IMR-90 (cell line): ENCODE measurements around the gene CDKN1A. TPM values are rescaled to one million over a fixed set of nuclear protein-coding genes. Genes with fewer than 3 reads are reported as not detected.
A peak's percentile ranks its signal among the peaks of the same experiment; 100 is the strongest.

Source experiments
- ATAC-seq: fragments of 200-7000 bp; cut with Tn5 transposase; 2 replicates; pipeline ENCODE4 v1.9.1; 2020; ENCODE audit warnings: low read depth, mild to moderate bottlenecking, moderate library complexity
- BruUV-seq: library from RNA; stranded (reverse); fragments of 400-500 nt; replicated peaks from 2 replicates; lab custom pipeline; 2021; lab: Mats Ljungman, UMichigan
- CTCF ChIA-PET: fragments of 300-600 bp; formaldehyde crosslinking; extraction: SDS; loops from one replicate; lab custom pipeline; 2021; ENCODE audit warnings: antibody characterized with exemption; lab: Yijun Ruan, JAX
- POLR2A ChIA-PET: fragments of 300-600 bp; sonication (Branson Sonifier 250); formaldehyde crosslinking; loops from one replicate; lab custom pipeline; 2022; ENCODE audit warnings: antibody characterized with exemption; ENCODE audit not compliant: unreplicated experiment; lab: Charles Lee
- DNase-seq: peaks from one replicate; pipeline ENCODE4 v3.0.0; 2013
- H2AFZ ChIP-seq: replicated peaks from 2 replicates; pipeline ENCODE3; 2013; ENCODE audit warnings: low read length, mild to moderate bottlenecking; ENCODE audit not compliant: poor library complexity
- H2AK5ac ChIP-seq: 2 replicates; pipeline ENCODE4 v1.6.1; 2013; ENCODE audit warnings: low read depth, low read length, inconsistent platforms
- H2AK9ac ChIP-seq: replicated peaks from 2 replicates; pipeline ENCODE3; 2013; ENCODE audit warnings: mild to moderate bottlenecking, low read depth, low read length, moderate library complexity; ENCODE audit not compliant: poor library complexity
- H2BK120ac ChIP-seq: 2 replicates; pipeline ENCODE4 v1.6.1; 2013; ENCODE audit warnings: low read depth, low read length, inconsistent platforms
- H2BK15ac ChIP-seq: 3 replicates; pipeline ENCODE4 v1.6.1; 2013; ENCODE audit warnings: low read depth, low read length, inconsistent platforms
- H2BK20ac ChIP-seq: 2 replicates; pipeline ENCODE4 v1.6.1; 2013; ENCODE audit warnings: low read depth, mild to moderate bottlenecking, inconsistent platforms, low read length, moderate library complexity
- H2BK5ac ChIP-seq: 2 replicates; pipeline ENCODE4 v1.6.1; 2013; ENCODE audit warnings: mild to moderate bottlenecking, low read depth, low read length, inconsistent platforms; ENCODE audit not compliant: poor library complexity, severe bottlenecking
- H3K14ac ChIP-seq: replicated peaks from 2 replicates; pipeline ENCODE4 v1.6.1; 2013; ENCODE audit warnings: low read depth, low read length, inconsistent platforms
- H3K18ac ChIP-seq: 2 replicates; pipeline ENCODE4 v1.6.1; 2013; ENCODE audit warnings: low read depth, low read length, control low read depth
- H3K23ac ChIP-seq: 2 replicates; pipeline ENCODE4 v1.6.1; 2013; ENCODE audit warnings: low read depth, low read length, inconsistent platforms
- H3K27ac ChIP-seq: 2 replicates; pipeline ENCODE4 v1.5.1; 2013; ENCODE audit warnings: mild to moderate bottlenecking, control low read depth, low read length; ENCODE audit not compliant: insufficient read depth
- H3K27me3 ChIP-seq: 2 replicates; pipeline ENCODE4 v1.6.1; 2013; ENCODE audit warnings: low read length; ENCODE audit not compliant: control insufficient read depth, insufficient read depth
- H3K36me3 ChIP-seq: 2 replicates; pipeline ENCODE4 v1.6.1; 2013; ENCODE audit warnings: low read length, mixed read lengths; ENCODE audit not compliant: control insufficient read depth, insufficient read depth
- H3K4ac ChIP-seq: 2 replicates; pipeline ENCODE4 v1.6.1; 2013; ENCODE audit warnings: low read depth, low read length, inconsistent platforms
- H3K4me1 ChIP-seq: 2 replicates; pipeline ENCODE4 v1.6.1; 2013; ENCODE audit warnings: low read length, mixed read lengths; ENCODE audit not compliant: control insufficient read depth, insufficient read depth
- H3K4me2 ChIP-seq: 2 replicates; pipeline ENCODE4 v1.6.1; 2013; ENCODE audit warnings: low read depth, mild to moderate bottlenecking, control low read depth, low read length, moderate library complexity
- H3K4me3 ChIP-seq: 2 replicates; pipeline ENCODE4 v1.5.1; 2013; ENCODE audit warnings: low read depth, mild to moderate bottlenecking, control low read depth, low read length, moderate library complexity; ENCODE audit not compliant: insufficient read depth
- H3K56ac ChIP-seq: 2 replicates; pipeline ENCODE4 v1.6.1; 2013; ENCODE audit warnings: low read length, inconsistent platforms; ENCODE audit not compliant: insufficient read depth; ENCODE audit errors: extremely low read depth
- H3K79me1 ChIP-seq, 2 experiments: 2 replicates each; pipeline ENCODE4 v1.6.1; 2013; ENCODE audit warnings: low read length in 2 of 2, inconsistent platforms in 1 of 2, low read depth in 1 of 2
- H3K9ac ChIP-seq: 2 replicates; pipeline ENCODE4 v1.6.1; 2013; ENCODE audit warnings: low read depth, low read length, control low read depth
- H3K9me1 ChIP-seq: 2 replicates; pipeline ENCODE4 v1.6.1; 2013; ENCODE audit warnings: low read length, inconsistent platforms; ENCODE audit not compliant: insufficient read depth
- H3K9me3 ChIP-seq: 2 replicates; pipeline ENCODE4 v1.6.1; 2013; ENCODE audit warnings: low read length; ENCODE audit not compliant: control insufficient read depth, insufficient read depth
- H4K20me1 ChIP-seq: 2 replicates; pipeline ENCODE4 v1.6.1; 2013; ENCODE audit warnings: low read length, inconsistent platforms; ENCODE audit not compliant: insufficient read depth
- H4K5ac ChIP-seq: 2 replicates; pipeline ENCODE4 v1.6.1; 2013; ENCODE audit warnings: mild to moderate bottlenecking, low read depth, low read length, control low read depth
- H4K8ac ChIP-seq, 2 experiments: 2 replicates each; pipeline ENCODE4 v1.6.1; 2013; ENCODE audit warnings: low read depth in 2 of 2, low read length in 2 of 2, control low read depth in 1 of 2, inconsistent platforms in 1 of 2
- H4K91ac ChIP-seq: 2 replicates; pipeline ENCODE4 v1.6.1; 2013; ENCODE audit warnings: low read depth, low read length, inconsistent platforms; ENCODE audit not compliant: insufficient read depth
- CEBPB ChIP-seq: IDR thresholded peaks from 2 replicates; pipeline ENCODE4 v1.6.1; 2012; ENCODE audit warnings: low read depth, low read length, improper control_type of control experiment
- CHD1 ChIP-seq: IDR thresholded peaks from 2 replicates; pipeline ENCODE4 v1.6.1; 2012; ENCODE audit warnings: low read depth, low read length, improper control_type of control experiment
- FOS ChIP-seq: fragments of 150-350 bp; IDR thresholded peaks from 2 replicates; pipeline ENCODE4 v1.6.1; 2016; ENCODE audit warnings: low read depth, low read length
- MAFK ChIP-seq: IDR thresholded peaks from 2 replicates; pipeline ENCODE4 v1.6.1; 2012; ENCODE audit warnings: low read depth, low read length, improper control_type of control experiment
- MAZ ChIP-seq: IDR thresholded peaks from 2 replicates; pipeline ENCODE4 v1.6.1; 2012; ENCODE audit warnings: low read depth, mild to moderate bottlenecking, low read length, improper control_type of control experiment, moderate library complexity, borderline replicate concordance
- MXI1 ChIP-seq: IDR thresholded peaks from 2 replicates; pipeline ENCODE4 v1.6.1; 2012; ENCODE audit warnings: low read depth, mild to moderate bottlenecking, low read length, moderate library complexity, borderline replicate concordance
- NFE2L2 ChIP-seq: fragments of 150-350 bp; IDR thresholded peaks from 2 replicates; pipeline ENCODE4 v1.6.1; 2016; ENCODE audit warnings: low read depth, mild to moderate bottlenecking, low read length
- POLR2A ChIP-seq: IDR thresholded peaks from 2 replicates; pipeline ENCODE4 v1.6.1; 2012; ENCODE audit warnings: mild to moderate bottlenecking, low read depth, low read length
- RCOR1 ChIP-seq: IDR thresholded peaks from 2 replicates; pipeline ENCODE4 v1.6.1; 2012; ENCODE audit warnings: mild to moderate bottlenecking, low read length, improper control_type of control experiment; ENCODE audit not compliant: insufficient replicate concordance
- RFX5 ChIP-seq: IDR thresholded peaks from 2 replicates; pipeline ENCODE4 v1.8.0; 2012; ENCODE audit warnings: low read depth, mild to moderate bottlenecking, low read length, moderate library complexity
- WGBS, 2 experiments: methylation state at CpG; one replicate each; pipeline versions ENCODE4 v1.1.5 to v1.1.7; 2013; ENCODE audit warnings: missing lambda C conversion rate in 2 of 2; ENCODE audit not compliant: insufficient read length in 1 of 2; ENCODE audit errors: extremely low coverage in 2 of 2; 5-methylcytosine and 5-hydroxymethylcytosine counted together
- dilution Hi-C: fragments of 300-500 bp; cut with HindIII; formaldehyde crosslinking; loops from one replicate; pipeline ENCODE4 v1.14.3; 2018; ENCODE audit warnings: low sequenced_read_pairs; ENCODE audit not compliant: unreplicated experiment
- in situ Hi-C: fragments of 300-500 bp; cut with MboI; formaldehyde crosslinking; loops from 3 replicates; pipeline ENCODE4 v1.14.3; 2019; ENCODE audit warnings: low sequenced_read_pairs, inconsistent platforms, mixed read lengths
- intact Hi-C: fragments of 100-400 bp; cut with micrococcal nuclease; formaldehyde crosslinking; loops from 2 replicates; pipeline ENCODE4 v1.10.0; 2022
- polyA plus RNA-seq, 3 experiments: library from polyadenylated mRNA; depleted of rRNA; stranded (reverse); fragments of >200 nt; gene quantifications; 2 replicates each; pipeline ENCODE4 v1.2.3, GENCODE V29; 2012; ENCODE audit warnings: low replicate concordance in 1 of 3
- total RNA-seq: library from RNA; depleted of rRNA; stranded (reverse); fragments of >200 nt; gene quantifications from 2 replicates; pipeline ENCODE4 v1.2.3, GENCODE V29; 2012
- TF ChIP-seq, protein P1 (sequence below): conservative IDR thresholded peaks from 2 replicates; pipeline ENCODE4 v1.5.1; 2012; ENCODE audit warnings: mild to moderate bottlenecking, low read depth, low read length, improper control_type of control experiment

The CDKN1A gene
- total and polyA plus RNA-seq, 2 of the 4 experiments (the other 2 are of a cell fraction), result 155 to 576 TPM

DNA sequence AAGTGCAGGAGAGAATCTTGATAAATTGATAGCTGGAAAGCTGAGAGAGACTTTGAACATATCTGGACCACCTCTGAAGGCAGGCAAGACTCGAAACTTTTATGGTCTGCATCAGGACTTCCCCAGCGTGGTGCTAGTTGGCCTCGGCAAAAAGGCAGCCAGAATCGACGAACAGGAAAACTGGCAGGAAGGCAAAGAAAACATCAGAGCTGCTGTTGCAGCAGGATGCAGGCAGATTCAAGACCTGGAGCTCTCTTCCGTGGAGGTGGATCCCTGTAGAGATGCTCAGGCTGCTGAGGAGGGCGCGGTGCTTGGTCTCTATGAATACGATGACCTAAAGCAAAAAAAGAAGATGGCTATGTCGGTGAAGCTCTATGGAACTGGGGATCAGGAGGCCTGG, 4.6 kb upstream of the CDKN1A start:
- no peak overlapping the region for H3K27ac ChIP-seq
- 0 out of 2 replicates have a peak overlapping the region, but pooled peaks have one; percentile 33 for H4K91ac ChIP-seq
- H4K5ac ChIP-seq, result no peak overlapping the region
- dilution Hi-C loops (no loop called here), in situ Hi-C loops (no loop called here), intact Hi-C loops (no loop called here)
- no TSS peak for BruUV-seq
- WGBS, 2 experiments, result 91% methylated on average over 9 of the region's 10 CpGs; no CpG with 5 or more reads in 1 of the 2 experiments
- H3K36me3 ChIP-seq, result no peaks in the 10 kb centered on the region
- no peak overlapping the region for H2AK9ac ChIP-seq
- ChIA-PET POLR2A (no interaction called here), CTCF (no interaction called here)
- peaks cover 14% of the 10 kb centered on the region for H3K9me1 ChIP-seq
- H3K18ac ChIP-seq, result no peak overlapping the region
- no peak overlapping the region for H3K56ac ChIP-seq
- no peak overlapping the region for H2AFZ ChIP-seq
- no peak for DNase-seq
- H4K20me1 ChIP-seq, result peaks cover 4% of the 10 kb centered on the region
- peaks cover 23% of the 10 kb centered on the region for H3K4me1 ChIP-seq
- no peak overlapping the region for H3K4me2 ChIP-seq
- no peak overlapping the region for H3K14ac ChIP-seq
- ATAC-seq, result no peak
- H3K4me3 ChIP-seq, result no peak overlapping the region
- H3K27me3 ChIP-seq, result no peaks in the 10 kb centered on the region
- H2BK20ac ChIP-seq, result peak overlapping the region; percentile 34; the same call in 1 of the 2 replicates
- no peak overlapping the region for H4K8ac ChIP-seq
- TF ChIP-seq CHD1 (no peak), RCOR1 (no peak), POLR2A (no peak), MAZ (no peak), FOS (no peak), CEBPB (no peak), RFX5 (no peak), NFE2L2 (no peak), MXI1 (no peak), MAFK (no peak)
- TF ChIP-seq, protein P1, sequence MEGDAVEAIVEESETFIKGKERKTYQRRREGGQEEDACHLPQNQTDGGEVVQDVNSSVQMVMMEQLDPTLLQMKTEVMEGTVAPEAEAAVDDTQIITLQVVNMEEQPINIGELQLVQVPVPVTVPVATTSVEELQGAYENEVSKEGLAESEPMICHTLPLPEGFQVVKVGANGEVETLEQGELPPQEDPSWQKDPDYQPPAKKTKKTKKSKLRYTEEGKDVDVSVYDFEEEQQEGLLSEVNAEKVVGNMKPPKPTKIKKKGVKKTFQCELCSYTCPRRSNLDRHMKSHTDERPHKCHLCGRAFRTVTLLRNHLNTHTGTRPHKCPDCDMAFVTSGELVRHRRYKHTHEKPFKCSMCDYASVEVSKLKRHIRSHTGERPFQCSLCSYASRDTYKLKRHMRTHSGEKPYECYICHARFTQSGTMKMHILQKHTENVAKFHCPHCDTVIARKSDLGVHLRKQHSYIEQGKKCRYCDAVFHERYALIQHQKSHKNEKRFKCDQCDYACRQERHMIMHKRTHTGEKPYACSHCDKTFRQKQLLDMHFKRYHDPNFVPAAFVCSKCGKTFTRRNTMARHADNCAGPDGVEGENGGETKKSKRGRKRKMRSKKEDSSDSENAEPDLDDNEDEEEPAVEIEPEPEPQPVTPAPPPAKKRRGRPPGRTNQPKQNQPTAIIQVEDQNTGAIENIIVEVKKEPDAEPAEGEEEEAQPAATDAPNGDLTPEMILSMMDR, result no peak
- no peak overlapping the region for H2BK5ac ChIP-seq
- no peak overlapping the region for H3K23ac ChIP-seq
- H3K9ac ChIP-seq, result no peak overlapping the region
- H2BK120ac ChIP-seq, result no peak overlapping the region
- no peaks in the 10 kb centered on the region for H3K9me3 ChIP-seq
- H3K79me1 ChIP-seq, result peaks cover 9 to 40% of the 10 kb centered on the region in 2 experiments
- H2AK5ac ChIP-seq, result peak overlapping the region; percentile 44; the same call in 1 of the 2 replicates
- H2BK15ac ChIP-seq, result no peak overlapping the region; the same call in 2 of the 3 replicates
- H3K4ac ChIP-seq, result peak overlapping the region; percentile 44; the same call in 1 of the 2 replicates
